Panc1 (cell line): ENCODE results near the gene AKAP14.

ENCODE experiments used
- POLR2AphosphoS5 ChIP-seq: IDR thresholded peaks from 2 replicates; pipeline ENCODE4 v1.6.1; 2012; ENCODE audit warnings: mild to moderate bottlenecking, low read depth, low read length, moderate library complexity
- SIN3A ChIP-seq: IDR thresholded peaks from 2 replicates; pipeline ENCODE4 v1.6.1; 2012; ENCODE audit warnings: low read depth, mild to moderate bottlenecking, low read length, moderate library complexity, borderline replicate concordance; ENCODE audit not compliant: insufficient read depth
- TCF7L2 ChIP-seq: IDR thresholded peaks from 2 replicates; pipeline ENCODE4 v1.6.1; 2011; ENCODE audit warnings: mild to moderate bottlenecking, low read depth, low read length, inconsistent platforms
- TF ChIP-seq, protein P1 (sequence below): fragments of 450-650 bp; IDR thresholded peaks from 2 replicates; pipeline ENCODE4 v1.5.1; 2017; ENCODE audit warnings: mild to moderate bottlenecking
- TF ChIP-seq, protein P2 (sequence below), 2 experiments: IDR thresholded peaks; 2 replicates each; pipeline ENCODE4 v1.6.1; 2011 to 2012; ENCODE audit warnings: low read depth in 2 of 2, control low read depth in 1 of 2, low read length in 1 of 2, mild to moderate bottlenecking in 1 of 2, moderate library complexity in 1 of 2; ENCODE audit not compliant: insufficient read depth in 1 of 2

DNA sequence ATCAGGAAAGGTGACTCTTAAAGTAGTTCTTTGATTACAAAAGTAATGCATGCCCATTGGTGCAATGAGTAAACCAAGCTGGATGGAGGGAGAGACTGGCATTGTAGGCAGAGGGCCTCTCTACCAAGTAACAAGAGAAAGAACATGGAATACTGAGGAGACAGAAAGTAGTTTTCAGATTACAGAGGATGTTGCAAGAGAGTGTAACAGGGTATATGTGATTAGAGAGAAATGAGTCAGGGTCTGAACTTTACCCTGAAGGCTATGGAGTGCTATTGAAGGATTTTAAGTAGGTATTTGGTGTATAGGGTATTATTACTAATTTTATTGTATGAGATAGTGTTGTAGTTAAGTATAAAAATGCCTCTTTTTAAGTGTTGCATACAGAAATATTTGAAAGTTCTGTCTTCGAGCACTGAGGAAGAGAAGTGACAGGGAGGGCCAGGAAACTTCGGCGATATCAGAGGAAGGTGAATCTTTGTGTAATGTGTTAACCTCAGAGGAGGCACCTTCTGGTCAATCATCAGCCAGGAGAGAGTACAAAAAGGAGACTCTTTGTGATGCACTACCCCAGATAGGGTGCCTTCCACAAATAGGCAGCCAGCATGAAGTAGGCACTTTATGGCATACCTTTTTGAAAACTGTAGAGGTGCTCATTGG lies 39.7 kb downstream of the AKAP14 start:
- TF ChIP-seq, protein P1, sequence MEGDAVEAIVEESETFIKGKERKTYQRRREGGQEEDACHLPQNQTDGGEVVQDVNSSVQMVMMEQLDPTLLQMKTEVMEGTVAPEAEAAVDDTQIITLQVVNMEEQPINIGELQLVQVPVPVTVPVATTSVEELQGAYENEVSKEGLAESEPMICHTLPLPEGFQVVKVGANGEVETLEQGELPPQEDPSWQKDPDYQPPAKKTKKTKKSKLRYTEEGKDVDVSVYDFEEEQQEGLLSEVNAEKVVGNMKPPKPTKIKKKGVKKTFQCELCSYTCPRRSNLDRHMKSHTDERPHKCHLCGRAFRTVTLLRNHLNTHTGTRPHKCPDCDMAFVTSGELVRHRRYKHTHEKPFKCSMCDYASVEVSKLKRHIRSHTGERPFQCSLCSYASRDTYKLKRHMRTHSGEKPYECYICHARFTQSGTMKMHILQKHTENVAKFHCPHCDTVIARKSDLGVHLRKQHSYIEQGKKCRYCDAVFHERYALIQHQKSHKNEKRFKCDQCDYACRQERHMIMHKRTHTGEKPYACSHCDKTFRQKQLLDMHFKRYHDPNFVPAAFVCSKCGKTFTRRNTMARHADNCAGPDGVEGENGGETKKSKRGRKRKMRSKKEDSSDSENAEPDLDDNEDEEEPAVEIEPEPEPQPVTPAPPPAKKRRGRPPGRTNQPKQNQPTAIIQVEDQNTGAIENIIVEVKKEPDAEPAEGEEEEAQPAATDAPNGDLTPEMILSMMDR = no peak
- TF ChIP-seq POLR2AphosphoS5 (no peak), SIN3A (no peak), TCF7L2 (no peak)
- TF ChIP-seq, protein P2, sequence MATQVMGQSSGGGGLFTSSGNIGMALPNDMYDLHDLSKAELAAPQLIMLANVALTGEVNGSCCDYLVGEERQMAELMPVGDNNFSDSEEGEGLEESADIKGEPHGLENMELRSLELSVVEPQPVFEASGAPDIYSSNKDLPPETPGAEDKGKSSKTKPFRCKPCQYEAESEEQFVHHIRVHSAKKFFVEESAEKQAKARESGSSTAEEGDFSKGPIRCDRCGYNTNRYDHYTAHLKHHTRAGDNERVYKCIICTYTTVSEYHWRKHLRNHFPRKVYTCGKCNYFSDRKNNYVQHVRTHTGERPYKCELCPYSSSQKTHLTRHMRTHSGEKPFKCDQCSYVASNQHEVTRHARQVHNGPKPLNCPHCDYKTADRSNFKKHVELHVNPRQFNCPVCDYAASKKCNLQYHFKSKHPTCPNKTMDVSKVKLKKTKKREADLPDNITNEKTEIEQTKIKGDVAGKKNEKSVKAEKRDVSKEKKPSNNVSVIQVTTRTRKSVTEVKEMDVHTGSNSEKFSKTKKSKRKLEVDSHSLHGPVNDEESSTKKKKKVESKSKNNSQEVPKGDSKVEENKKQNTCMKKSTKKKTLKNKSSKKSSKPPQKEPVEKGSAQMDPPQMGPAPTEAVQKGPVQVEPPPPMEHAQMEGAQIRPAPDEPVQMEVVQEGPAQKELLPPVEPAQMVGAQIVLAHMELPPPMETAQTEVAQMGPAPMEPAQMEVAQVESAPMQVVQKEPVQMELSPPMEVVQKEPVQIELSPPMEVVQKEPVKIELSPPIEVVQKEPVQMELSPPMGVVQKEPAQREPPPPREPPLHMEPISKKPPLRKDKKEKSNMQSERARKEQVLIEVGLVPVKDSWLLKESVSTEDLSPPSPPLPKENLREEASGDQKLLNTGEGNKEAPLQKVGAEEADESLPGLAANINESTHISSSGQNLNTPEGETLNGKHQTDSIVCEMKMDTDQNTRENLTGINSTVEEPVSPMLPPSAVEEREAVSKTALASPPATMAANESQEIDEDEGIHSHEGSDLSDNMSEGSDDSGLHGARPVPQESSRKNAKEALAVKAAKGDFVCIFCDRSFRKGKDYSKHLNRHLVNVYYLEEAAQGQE (IDR thresholded peaks at IDR 0.05; ENCODE audit: insufficient read depth in 1 of 2, low read depth in 2 of 2, low read length in 1 of 2) = no peak
